Measurements from ENCODE around the gene AK2.

AK2 gene

DNA sequence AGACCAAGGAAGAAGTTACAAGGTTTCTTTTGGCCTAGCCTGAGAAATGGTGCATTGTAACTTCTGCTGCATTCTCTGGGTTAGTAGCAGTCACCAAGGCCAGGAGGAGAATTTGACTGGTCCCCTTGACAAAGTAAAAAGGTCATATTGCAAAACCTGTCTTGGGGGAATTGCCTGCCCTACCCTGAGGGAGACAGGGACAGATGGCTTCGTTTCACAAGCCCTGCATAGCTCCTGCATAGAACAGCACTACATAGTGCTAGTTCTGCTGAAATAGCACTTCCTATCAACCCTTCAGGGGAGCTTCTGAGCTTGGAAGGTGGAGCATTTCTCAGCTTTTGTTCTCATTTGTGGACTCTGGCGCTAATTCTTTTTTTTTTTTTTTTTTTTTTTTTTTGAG is 20.4 kb upstream of the AK2 start:
- Mint-ChIP-seq H3K27me3 (ENCODE audit: low read depth) (peaks cover 6% of the 10 kb centered on the region), H3K27ac (no peak overlapping the region), H3K9me3 (peaks cover 13% of the 10 kb centered on the region)

DNA sequence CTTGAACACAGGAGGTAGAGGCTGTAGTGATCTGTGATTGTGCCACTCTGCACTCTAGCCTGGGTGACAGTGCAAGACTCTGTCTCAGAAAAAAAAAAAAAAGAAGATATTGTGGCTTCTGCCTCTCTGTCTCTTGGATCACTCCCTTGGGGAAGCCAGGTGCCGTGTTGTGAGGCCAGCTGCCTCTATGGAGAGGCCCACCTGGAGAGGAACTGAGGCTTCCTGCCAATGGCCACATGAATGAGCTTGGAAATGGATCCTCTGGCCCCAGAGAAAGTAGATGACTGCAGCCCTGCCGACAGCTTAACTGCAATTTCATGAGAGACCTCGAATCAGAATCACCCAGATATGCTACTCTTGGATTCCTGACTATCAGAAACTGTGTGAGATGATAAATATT is 19.7 kb upstream of the AK2 start:
- peaks cover 6% of the 10 kb centered on the region for H3K9me3 Mint-ChIP-seq
- TF ChIP-seq, protein P1, sequence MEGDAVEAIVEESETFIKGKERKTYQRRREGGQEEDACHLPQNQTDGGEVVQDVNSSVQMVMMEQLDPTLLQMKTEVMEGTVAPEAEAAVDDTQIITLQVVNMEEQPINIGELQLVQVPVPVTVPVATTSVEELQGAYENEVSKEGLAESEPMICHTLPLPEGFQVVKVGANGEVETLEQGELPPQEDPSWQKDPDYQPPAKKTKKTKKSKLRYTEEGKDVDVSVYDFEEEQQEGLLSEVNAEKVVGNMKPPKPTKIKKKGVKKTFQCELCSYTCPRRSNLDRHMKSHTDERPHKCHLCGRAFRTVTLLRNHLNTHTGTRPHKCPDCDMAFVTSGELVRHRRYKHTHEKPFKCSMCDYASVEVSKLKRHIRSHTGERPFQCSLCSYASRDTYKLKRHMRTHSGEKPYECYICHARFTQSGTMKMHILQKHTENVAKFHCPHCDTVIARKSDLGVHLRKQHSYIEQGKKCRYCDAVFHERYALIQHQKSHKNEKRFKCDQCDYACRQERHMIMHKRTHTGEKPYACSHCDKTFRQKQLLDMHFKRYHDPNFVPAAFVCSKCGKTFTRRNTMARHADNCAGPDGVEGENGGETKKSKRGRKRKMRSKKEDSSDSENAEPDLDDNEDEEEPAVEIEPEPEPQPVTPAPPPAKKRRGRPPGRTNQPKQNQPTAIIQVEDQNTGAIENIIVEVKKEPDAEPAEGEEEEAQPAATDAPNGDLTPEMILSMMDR (IDR thresholded peaks at IDR 0.05; ENCODE audit: unreplicated experiment in 3 of 3) = no peak
- no peak overlapping the region for H3K4me3 Mint-ChIP-seq
- H3K27ac Mint-ChIP-seq = no peak overlapping the region
- peaks cover 29% of the 10 kb centered on the region for H3K4me1 Mint-ChIP-seq
- peaks cover 6% of the 10 kb centered on the region for H3K36me3 Mint-ChIP-seq (ENCODE audit: low read depth)
- H3K27me3 Mint-ChIP-seq (ENCODE audit: low read depth) = peaks cover 6% of the 10 kb centered on the region

More for the DNA sequence above, 20.4 kb upstream of the AK2 start:
- TF ChIP-seq, protein P1 (IDR thresholded peaks at IDR 0.05; ENCODE audit: unreplicated experiment in 3 of 3) = no peak
- Mint-ChIP-seq H3K36me3 (ENCODE audit: low read depth) (peaks cover 6% of the 10 kb centered on the region), H3K4me3 (no peak overlapping the region), H3K4me1 (peaks cover 29% of the 10 kb centered on the region)

DNA sequence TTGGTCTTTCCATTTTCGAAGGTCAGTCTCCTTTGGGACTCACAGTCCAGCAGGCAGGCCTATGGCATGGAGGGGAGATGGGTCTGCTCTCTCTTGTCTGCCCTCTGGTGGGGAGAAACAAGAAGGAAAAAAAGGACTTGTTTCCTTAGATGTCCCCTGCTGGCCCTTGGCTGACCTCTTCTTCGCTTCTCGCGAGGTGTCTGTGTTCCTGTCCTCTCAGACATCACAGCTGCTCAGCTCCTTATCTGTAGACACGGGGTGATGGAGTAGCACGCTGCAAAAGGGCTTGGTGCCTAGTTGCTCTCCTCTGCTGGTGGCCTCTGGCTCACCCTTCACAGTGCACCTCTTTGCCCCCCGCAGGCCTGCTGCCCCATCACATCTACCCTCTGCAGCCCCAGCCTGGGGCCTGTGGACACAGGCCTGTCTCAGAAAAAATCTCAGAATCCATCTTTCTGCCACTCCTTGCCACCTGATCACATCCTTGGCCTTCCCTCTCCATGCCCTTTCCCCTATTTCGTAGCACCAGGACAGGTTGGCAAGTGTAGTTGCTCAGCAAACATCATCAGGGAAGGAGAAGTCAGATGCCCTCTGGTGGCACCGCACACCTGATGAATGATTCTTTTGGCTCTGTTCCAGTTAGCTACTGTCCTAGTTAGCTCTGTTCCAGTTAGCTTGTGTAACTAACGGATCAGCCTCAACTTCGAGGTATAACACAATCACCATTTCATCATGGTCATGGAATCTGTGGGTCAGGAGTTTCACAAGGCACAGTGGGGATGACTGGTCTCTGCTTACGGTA is 18.7 kb upstream of the AK2 start:
- Mint-ChIP-seq H3K36me3 (ENCODE audit: low read depth) (peaks cover 10% of the 10 kb centered on the region), H3K9me3 (peaks cover 11% of the 10 kb centered on the region), H3K4me3 (no peak overlapping the region), H3K27me3 (ENCODE audit: low read depth) (peaks cover 6% of the 10 kb centered on the region), H3K4me1 (peaks cover 21% of the 10 kb centered on the region), H3K27ac (peak overlapping the region in 2 of 3 experiments; percentile 7 to 79)
- TF ChIP-seq, protein P1 (IDR thresholded peaks at IDR 0.05; ENCODE audit: unreplicated experiment in 3 of 3) = peak; percentile 70 to 76 (median 73)

DNA sequence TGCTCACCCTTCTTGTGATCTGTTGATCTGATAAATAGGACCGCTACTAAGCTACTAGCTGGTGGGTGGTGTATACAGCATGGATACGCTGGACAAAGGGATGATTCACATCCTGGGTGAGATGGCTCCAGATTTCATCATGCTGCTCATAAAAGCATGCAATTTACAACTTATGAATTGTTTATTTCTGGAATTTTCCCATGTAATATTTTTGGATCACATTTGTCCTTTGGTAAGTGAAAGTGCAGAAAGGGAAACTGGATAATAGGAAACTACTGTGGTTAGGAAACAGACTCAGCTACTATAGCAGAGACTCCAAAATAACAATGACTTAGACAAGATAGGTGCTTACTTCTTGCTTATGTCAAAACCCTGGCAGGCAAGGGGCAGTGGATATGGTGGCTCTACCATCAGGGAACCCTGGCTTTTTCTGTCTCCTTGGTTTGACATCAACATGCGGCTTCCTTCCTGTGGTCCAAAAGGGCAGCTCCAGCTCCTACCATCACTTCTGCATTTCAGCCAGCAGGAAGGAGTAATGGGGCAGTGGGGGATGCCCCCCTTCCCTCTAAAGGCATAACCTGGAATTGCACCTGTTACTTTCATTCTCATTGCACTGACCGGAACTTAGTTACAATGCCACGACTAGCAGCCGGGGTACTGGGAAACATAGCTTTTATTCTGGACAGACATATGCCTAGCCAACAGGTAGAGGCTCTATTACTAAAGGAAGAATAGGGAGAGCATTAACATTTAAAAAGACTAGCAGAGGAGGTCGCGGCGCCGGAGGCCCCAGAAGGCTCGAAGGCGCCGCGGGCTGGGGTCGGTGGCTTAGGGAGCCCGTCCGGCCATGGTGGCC is 13.8 kb upstream of the AK2 start:
- H3K4me3 Mint-ChIP-seq = no peak overlapping the region
- peaks cover 6% of the 10 kb centered on the region for H3K27me3 Mint-ChIP-seq (ENCODE audit: low read depth)
- H3K9me3 Mint-ChIP-seq = peaks cover 14% of the 10 kb centered on the region
- TF ChIP-seq, protein P1 (IDR thresholded peaks at IDR 0.05; ENCODE audit: unreplicated experiment in 3 of 3) = no peak
- H3K4me1 Mint-ChIP-seq = peaks cover 14% of the 10 kb centered on the region
- no peak overlapping the region for H3K27ac Mint-ChIP-seq
- peaks cover 13% of the 10 kb centered on the region for H3K36me3 Mint-ChIP-seq (ENCODE audit: low read depth)

DNA sequence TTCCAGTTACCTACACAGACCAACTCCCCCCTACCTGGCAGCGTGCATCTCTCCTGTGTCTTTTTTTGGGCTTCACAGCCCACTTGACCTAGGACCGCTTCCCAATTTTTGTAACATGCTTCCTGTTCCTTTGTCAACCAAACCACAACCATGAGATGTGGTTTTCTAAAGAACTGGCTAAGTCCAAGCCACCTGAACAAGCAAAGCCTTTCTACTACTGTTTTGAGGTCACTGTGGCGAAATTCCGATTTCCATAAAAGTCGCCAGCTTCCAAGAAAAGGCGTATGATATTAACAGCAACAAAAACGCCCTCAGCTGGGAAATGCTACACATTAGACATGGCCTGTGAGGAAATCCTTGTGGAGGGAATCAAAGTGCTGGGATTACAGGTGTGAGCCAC is 12.7 kb upstream of the AK2 start:
- Mint-ChIP-seq H3K36me3 (ENCODE audit: low read depth) (peaks cover 10% of the 10 kb centered on the region), H3K4me3 (no peak overlapping the region)

More for the DNA sequence above, 12.7 kb upstream of the AK2 start:
- Mint-ChIP-seq H3K4me1 (peaks cover 17% of the 10 kb centered on the region), H3K27ac (no peak overlapping the region), H3K9me3 (peaks cover 11% of the 10 kb centered on the region), H3K27me3 (ENCODE audit: low read depth) (no peaks in the 10 kb centered on the region)
- TF ChIP-seq, protein P1 (IDR thresholded peaks at IDR 0.05; ENCODE audit: unreplicated experiment in 3 of 3) = no peak

Measured in nephron (organoid).